NCI-H128 (cell line): ENCODE results near the gene LSS.
"Not testable (repeated sequence)": the region's sequence is repeated elsewhere in the genome, so short reads cannot be mapped to it uniquely, and the experiment has no call there.

Source experiments
- DNase-seq: peaks from one replicate; lab custom pipeline; 2025; ENCODE audit not compliant: unreplicated experiment; lab: John Stamatoyannopoulos, UW

Gene LSS

GRCh38 chr21:46206163-46207005 lies 22.2 kb downstream of the LSS start:
- DNase-seq = no peak

GRCh38 chr21:46205766-46206162 lies 22.8 kb downstream of the LSS start:
- DNase-seq = no peak

GRCh38 chr21:46205166-46205565 lies 23.4 kb downstream of the LSS start:
- no peak for DNase-seq

GRCh38 chr21:46203203-46203600 lies 25.4 kb downstream of the LSS start:
- no peak for DNase-seq

GRCh38 chr21:46202592-46203202 lies 25.9 kb downstream of the LSS start:
- no peak for DNase-seq

GRCh38 chr21:46200877-46201803 lies 27.4 kb downstream of the LSS start:
- DNase-seq = not testable (repeated sequence)

- DNase-seq = no peak
These were observed 28.9 kb downstream of the LSS start for GRCh38 chr21:46199436-46200373.

- no peak for DNase-seq
These were observed 31.8 kb downstream of the LSS start for GRCh38 chr21:46196733-46197132.

GRCh38 chr21:46195595-46196195 lies 32.9 kb downstream of the LSS start:
- DNase-seq = no peak

GRCh38 chr21:46194374-46195334 lies 33.9 kb downstream of the LSS start:
- no peak for DNase-seq

GRCh38 chr21:46193829-46194373 lies 34.7 kb downstream of the LSS start:
- DNase-seq = no peak

- DNase-seq = no peak
These were observed 36.6 kb downstream of the LSS start for GRCh38 chr21:46191686-46192575.

- DNase-seq = no peak
These were observed 37.3 kb downstream of the LSS start for GRCh38 chr21:46191257-46191685.

GRCh38 chr21:46190491-46191131 lies 38.0 kb downstream of the LSS start:
- DNase-seq = no peak

- no peak for DNase-seq
These were observed 38.5 kb downstream of the LSS start for GRCh38 chr21:46189959-46190490.

GRCh38 chr21:46189213-46189958 lies 39.2 kb downstream of the LSS start:
- no peak for DNase-seq
